Epithelial cell of proximal tubule (primary cell): ENCODE measurements around the gene HNRNPL. TPM values are rescaled to one million over a fixed set of nuclear protein-coding genes. Genes with fewer than 3 reads are reported as not detected.
"Not testable (repeated sequence)": the region's sequence is repeated elsewhere in the genome, so short reads cannot be mapped to it uniquely, and the experiment has no call there.

ENCODE experiments used
- DNase-seq: peaks from one replicate; pipeline ENCODE4 v3.0.0-alpha.2; 2011; ENCODE audit warnings: low read depth
- H3K4me3 ChIP-seq: 2 replicates; pipeline ENCODE4 v1.5.1; 2011; ENCODE audit warnings: low read depth, mild to moderate bottlenecking, low read length
- total RNA-seq: library from RNA; depleted of rRNA; stranded (reverse); fragments of >200 nt; gene quantifications from 2 replicates; pipeline ENCODE4 v1.2.3, GENCODE V29; 2015
- TF ChIP-seq, protein P1 (sequence below): conservative IDR thresholded peaks from 2 replicates; pipeline ENCODE4 v1.5.1; 2012; ENCODE audit warnings: low read depth, mild to moderate bottlenecking, low read length

HNRNPL gene
- total RNA-seq, 1 donor from 2014 or later: 224 TPM

DNA sequence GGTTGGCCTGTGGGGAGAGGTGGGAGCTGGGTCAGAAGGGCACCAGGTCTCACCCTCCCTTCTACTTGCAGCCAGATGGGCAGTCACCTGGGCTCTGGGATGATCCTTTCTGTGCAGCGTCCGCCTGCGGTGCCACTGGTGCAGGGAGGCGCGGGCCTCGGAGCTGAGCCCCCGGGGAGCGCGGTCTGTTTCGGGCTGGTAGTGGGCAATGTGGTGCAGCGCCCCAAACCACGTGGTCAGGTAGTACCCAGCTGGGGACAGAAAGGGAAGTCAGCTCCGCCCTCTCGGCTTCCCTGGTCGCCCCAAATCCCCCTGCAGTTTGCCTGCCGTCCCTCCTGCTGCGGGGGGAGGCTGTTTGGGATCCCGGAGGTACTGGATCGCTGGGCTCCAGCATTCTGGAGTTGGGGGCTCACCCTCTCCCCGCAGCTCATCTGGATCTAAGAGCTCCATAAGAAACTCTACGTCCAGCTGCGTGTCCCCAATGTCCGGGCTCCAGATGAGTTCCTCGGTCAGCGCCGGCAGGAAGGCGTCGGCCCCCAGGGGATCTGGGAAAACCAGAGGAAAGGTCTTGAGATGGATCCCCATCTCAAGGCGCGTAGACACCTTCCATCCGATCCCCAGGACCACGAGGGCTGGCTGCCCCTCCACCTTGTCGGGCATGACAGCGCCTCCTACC lies 19.5 kb upstream of the HNRNPL start:
- no peak for DNase-seq
- H3K4me3 ChIP-seq: peak overlapping the region; percentile 52

DNA sequence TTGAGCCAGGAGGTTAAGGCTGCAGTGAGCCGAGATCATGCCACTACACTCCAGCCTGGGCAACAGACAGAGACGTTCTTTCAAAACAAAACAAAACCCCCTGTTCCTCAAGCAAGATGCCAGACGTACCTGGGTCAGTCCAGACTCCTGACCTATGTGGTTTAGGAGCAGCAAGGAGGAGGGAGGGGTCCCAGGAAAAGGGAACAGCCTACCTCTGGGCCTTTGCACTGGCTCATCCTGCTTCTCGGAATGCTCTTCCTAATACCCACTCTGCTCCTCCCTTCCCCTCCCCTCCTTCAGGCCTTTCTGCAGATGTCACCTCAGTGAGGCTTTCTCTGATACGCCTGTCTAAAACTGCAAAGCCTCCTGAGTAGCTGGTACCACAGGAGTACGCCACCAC lies 18.8 kb upstream of the HNRNPL start:
- no peak for DNase-seq
- TF ChIP-seq, protein P1, sequence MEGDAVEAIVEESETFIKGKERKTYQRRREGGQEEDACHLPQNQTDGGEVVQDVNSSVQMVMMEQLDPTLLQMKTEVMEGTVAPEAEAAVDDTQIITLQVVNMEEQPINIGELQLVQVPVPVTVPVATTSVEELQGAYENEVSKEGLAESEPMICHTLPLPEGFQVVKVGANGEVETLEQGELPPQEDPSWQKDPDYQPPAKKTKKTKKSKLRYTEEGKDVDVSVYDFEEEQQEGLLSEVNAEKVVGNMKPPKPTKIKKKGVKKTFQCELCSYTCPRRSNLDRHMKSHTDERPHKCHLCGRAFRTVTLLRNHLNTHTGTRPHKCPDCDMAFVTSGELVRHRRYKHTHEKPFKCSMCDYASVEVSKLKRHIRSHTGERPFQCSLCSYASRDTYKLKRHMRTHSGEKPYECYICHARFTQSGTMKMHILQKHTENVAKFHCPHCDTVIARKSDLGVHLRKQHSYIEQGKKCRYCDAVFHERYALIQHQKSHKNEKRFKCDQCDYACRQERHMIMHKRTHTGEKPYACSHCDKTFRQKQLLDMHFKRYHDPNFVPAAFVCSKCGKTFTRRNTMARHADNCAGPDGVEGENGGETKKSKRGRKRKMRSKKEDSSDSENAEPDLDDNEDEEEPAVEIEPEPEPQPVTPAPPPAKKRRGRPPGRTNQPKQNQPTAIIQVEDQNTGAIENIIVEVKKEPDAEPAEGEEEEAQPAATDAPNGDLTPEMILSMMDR: no peak
- no peak overlapping the region for H3K4me3 ChIP-seq

More for the DNA sequence above, 19.5 kb upstream of the HNRNPL start:
- TF ChIP-seq, protein P1: no peak

DNA sequence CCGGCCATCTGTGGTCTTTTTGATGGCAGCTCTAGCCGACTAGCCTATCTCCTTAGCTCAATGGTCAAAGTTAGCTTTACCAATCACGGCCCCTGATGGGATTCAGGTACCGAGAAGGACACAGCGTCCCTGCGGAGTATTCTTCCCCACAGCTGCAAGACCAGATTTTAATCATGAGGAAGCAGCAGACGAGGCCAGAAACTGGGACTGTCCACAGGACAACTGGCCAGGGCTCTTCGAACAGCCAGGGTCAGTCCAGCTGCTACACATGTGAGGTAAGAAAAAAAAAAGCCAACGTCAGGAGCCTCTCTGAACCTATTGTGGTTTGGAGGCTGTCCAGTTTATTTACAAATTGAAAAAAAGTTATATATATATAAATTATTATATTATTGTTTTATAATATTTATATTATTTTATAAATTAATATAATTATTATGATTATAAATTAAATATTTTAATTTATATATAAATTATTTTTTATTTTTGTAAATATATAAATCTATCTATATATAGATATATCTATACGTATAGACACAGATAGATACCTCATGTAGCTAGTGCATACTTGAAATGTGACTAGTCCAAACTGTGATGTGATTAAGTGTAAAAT lies 17.5 kb upstream of the HNRNPL start:
- DNase-seq: no peak
- TF ChIP-seq, protein P1: no peak
- no peak overlapping the region for H3K4me3 ChIP-seq

DNA sequence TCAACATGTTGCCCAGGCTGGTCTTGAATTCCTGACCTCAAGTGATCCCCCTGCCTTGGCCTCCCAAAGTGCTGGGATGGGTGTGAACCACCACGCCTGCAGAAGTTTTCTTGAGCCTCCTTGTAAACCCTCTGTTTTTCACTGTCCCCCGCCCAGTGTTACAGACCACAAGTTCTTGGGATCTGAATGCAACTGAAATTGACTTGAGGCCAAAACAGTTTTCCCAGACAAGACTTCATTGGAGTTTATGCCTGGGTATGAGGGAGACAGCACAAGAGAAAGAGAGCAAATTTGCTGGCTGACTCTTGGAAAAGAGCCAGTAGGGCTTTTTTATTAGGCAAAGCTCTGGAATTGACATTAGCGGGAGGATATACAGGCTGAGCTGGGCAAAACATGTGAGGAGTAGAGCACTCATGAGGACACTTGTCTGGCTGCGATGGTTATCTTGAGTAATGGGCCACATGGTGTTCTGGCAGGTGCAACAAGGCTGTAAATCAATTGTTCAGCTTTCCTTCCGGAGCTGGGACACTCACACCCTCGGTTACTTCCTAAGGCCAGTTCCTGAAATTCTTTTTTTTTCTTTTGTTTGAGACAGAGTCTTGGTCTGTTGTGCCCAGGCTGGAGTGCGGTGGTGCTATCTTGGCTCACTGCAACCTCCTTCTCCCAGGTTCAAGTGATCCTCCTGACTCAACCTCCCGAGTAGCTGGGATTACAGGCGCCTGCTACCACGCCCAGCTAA lies 12.7 kb upstream of the HNRNPL start:
- no peak for DNase-seq
- TF ChIP-seq, protein P1: no peak
- no peak overlapping the region for H3K4me3 ChIP-seq

DNA sequence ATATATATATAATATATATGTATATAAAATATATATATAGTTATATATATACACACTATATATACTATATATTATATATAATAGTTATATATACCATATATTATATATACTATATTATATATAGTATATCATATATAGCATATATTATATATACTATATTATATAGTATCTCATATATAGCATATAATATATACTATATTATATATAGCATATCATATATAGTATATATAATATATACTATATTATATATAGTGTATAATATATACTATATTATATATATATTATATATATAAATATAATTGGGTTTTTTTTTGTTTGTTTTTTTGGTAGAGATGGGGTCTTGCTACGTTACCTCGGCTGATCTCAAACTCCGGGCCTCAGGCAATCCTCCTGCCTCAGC lies 11.6 kb upstream of the HNRNPL start:
- H3K4me3 ChIP-seq: no peak overlapping the region
- DNase-seq: no peak
- TF ChIP-seq, protein P1: no peak

DNA sequence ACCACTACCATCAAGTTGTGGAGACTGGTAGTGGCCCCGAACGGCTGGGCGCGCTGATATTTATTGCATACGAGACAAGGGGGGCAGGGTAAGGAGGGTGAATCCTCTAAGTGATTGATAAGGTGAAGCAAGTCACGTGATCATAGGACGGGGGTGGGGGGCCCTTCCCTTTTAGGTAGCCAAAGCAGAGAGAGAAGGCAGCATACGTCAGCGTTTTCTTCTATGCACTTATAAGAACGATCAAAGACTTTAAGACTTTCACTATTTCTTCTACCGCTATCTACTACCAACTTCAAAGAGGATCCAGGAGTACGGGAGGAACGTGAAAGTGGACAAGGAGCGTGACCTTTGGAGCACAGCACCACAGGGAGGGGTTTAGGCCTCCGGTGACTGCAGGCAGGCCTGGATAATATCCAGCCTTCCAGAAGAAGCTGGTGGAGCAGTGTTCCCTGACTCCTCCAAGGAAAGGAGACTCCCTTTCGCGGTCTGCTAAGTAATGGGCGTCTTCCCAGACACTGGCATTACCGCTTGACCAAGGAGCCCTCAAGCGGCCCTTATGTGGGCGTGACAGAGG lies 9.9 kb upstream of the HNRNPL start:
- DNase-seq: not testable (repeated sequence)

DNA sequence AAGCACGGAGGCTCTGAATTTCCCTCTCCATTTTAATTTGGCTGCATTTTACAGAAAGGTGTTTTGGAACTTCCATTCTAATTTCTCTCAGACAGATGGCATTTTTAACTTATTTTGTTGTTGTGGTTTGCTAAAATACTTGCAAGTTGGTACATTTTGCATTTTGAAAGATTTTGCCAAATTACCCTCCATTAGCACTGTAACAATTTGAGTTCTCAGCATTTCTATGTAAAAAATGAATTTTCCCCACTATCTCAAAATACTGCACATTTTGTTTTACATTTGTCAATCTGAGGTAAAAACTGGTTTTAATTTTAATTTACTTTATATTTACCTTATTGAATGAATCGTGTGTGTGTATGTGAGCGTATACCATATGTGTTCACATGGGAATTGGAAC lies 7.0 kb upstream of the HNRNPL start:
- H3K4me3 ChIP-seq: no peak overlapping the region
- no peak for DNase-seq
- TF ChIP-seq, protein P1: no peak

More for the DNA sequence above, 9.9 kb upstream of the HNRNPL start:
- not testable (repeated sequence) for H3K4me3 ChIP-seq

DNA sequence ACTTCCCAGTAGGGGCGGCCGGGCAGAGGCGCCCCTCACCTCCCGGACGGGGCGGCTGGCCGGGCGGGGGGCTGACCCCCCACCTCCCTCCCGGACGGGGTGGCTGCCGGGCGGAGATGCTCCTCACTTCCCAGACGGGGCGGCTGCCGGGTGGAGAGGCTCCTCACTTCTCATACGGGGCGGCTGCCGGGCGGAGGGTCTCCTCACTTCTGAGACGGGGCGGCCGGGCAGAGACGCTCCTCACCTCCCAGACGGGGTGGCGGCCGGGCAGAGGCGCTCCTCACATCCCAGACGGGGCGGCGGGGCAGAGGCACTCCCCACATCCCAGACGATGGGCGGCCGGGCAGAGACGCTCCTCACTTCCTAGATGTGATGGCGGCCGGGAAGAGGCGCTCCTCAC lies 6.0 kb upstream of the HNRNPL start:
- H3K4me3 ChIP-seq, DNase-seq: not testable (repeated sequence)

DNA sequence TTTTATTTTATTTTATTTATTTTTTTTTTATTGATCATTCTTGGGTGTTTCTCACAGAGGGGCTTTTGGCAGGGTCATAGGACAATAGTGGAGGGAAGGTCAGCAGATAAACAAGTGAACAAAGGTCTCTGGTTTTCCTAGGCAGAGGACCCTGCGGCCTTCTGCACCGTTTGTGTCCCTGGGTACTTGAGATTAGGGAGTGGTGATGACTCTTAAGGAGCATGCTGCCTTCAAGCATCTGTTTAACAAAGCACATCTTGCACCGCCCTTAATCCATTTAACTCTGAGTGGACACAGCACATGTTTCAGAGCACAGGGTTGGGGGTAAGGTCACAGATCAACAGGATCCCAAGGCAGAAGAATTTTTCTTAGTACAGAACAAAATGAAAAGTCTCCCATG lies 5.2 kb upstream of the HNRNPL start:
- not testable (repeated sequence) for DNase-seq, H3K4me3 ChIP-seq
